ELF-1 (cell line): ENCODE results near the gene MRM2.

ENCODE experiments used
- DNase-seq: peaks from one replicate; pipeline ENCODE4 v3.0.0-alpha.2; 2016; ENCODE audit warnings: low read depth, low spot score

The MRM2 gene

GRCh38 chr7:2241580-2242540 is at the start of gene MRM2, which contains the start of gene NUDT1:
TSS of gene MRM2 (minus strand) at chr7:2242205. CDS start at chr7:2242169, 36 bp downstream.
TSS of gene NUDT1 (plus strand) at chr7:2242226. CDS start at chr7:2244575, 2,349 bp downstream.
- DNase-seq: peak; percentile 85

- DNase-seq: no peak
Observed at GRCh38 chr7:2290877-2291276, 48.9 kb upstream of the MRM2 start.

- DNase-seq: no peak
Observed at GRCh38 chr7:2289621-2290020, 47.6 kb upstream of the MRM2 start.

- DNase-seq: no peak
Observed at GRCh38 chr7:2289111-2289586, 47.1 kb upstream of the MRM2 start.

GRCh38 chr7:2288503-2288902 is 46.5 kb upstream of the MRM2 start:
- DNase-seq: no peak

- DNase-seq: no peak
Observed at GRCh38 chr7:2287745-2288144, 45.7 kb upstream of the MRM2 start.

- DNase-seq: peak; percentile 66
Observed at GRCh38 chr7:2283074-2283473, 41.1 kb upstream of the MRM2 start.

GRCh38 chr7:2282185-2282751 is 40.3 kb upstream of the MRM2 start:
- DNase-seq: peak; percentile 37

- DNase-seq: no peak
Observed at GRCh38 chr7:2281541-2281940, 39.5 kb upstream of the MRM2 start.

- no peak for DNase-seq
Observed at GRCh38 chr7:2280424-2280823, 38.4 kb upstream of the MRM2 start.

GRCh38 chr7:2279896-2280295 is 37.9 kb upstream of the MRM2 start:
- DNase-seq: no peak

GRCh38 chr7:2278026-2278425 is 36.0 kb upstream of the MRM2 start:
- peak; percentile 44 for DNase-seq

GRCh38 chr7:2276107-2276506 is 34.1 kb upstream of the MRM2 start:
- no peak for DNase-seq

- no peak for DNase-seq
Observed at GRCh38 chr7:2275101-2275500, 33.1 kb upstream of the MRM2 start.

- DNase-seq: no peak
Observed at GRCh38 chr7:2274666-2275065, 32.7 kb upstream of the MRM2 start.

GRCh38 chr7:2273866-2274265 is 31.9 kb upstream of the MRM2 start:
- DNase-seq: no peak

GRCh38 chr7:2272031-2272430 is 30.0 kb upstream of the MRM2 start:
- DNase-seq: no peak

GRCh38 chr7:2271273-2272026 is 29.4 kb upstream of the MRM2 start:
- DNase-seq: no peak

- DNase-seq: peak; percentile 78
Observed at GRCh38 chr7:2270495-2270894, 28.5 kb upstream of the MRM2 start.

GRCh38 chr7:2269991-2270460 is 28.0 kb upstream of the MRM2 start:
- DNase-seq: no peak

GRCh38 chr7:2269089-2269990 is 27.3 kb upstream of the MRM2 start:
- DNase-seq: peak; percentile 71
